Colonic mucosa (tissue), 4 donors: Measurements from ENCODE around the gene HMGCLL1. TPM values are rescaled to one million over a fixed set of nuclear protein-coding genes. Genes with fewer than 3 reads are reported as not detected.

Experiments used
- DNase-seq: peaks from one replicate; pipeline ENCODE4 v3.0.0-alpha.2; 2020
- H3K27ac ChIP-seq: fragments of 200-600 bp; one replicate; pipeline ENCODE4 v1.8.0; 2021
- H3K27me3 ChIP-seq: fragments of 200-600 bp; one replicate; pipeline ENCODE4 v1.8.0; 2021
- H3K36me3 ChIP-seq: fragments of 200-600 bp; one replicate; pipeline ENCODE4 v1.8.0; 2021
- H3K4me1 ChIP-seq: fragments of 200-600 bp; one replicate; pipeline ENCODE4 v1.8.0; 2021; ENCODE audit warnings: mild to moderate bottlenecking
- H3K4me3 ChIP-seq: fragments of 200-600 bp; one replicate; pipeline ENCODE4 v1.8.0; 2021
- H3K9ac ChIP-seq, 2 donors: one replicate each; pipeline ENCODE4 v1.7.0; 2013; ENCODE audit warnings: control low read depth in 2 of 2, low read depth in 2 of 2, low read length in 2 of 2
- H3K9me3 ChIP-seq: fragments of 200-600 bp; one replicate; pipeline ENCODE4 v1.8.0; 2021
- CTCF ChIP-seq: fragments of 200-600 bp; IDR thresholded peaks from one replicate; pipeline ENCODE4 v1.8.0; 2022; ENCODE audit warnings: antibody characterized with exemption, mild to moderate bottlenecking
- intact Hi-C: fragments of 100-400 bp; cut with DNase I; formaldehyde crosslinking; loops from one replicate; pipeline ENCODE4 v1.14.1; 2022
- total RNA-seq, 2 donors: library from RNA; stranded (reverse); fragmentation: NEBNext Ultra II Directional in 1 of 2; extraction: Animal tissue kit (Norgen Biotek cat#: 25700) in 1 of 2; gene quantifications; one replicate each; pipeline ENCODE4 v1.2.1, GENCODE V29; 2021
- donor health status: healthy.
- donor health status: DM: no; HTN: no; CAD: no.
- donor health status: DM: no; HTN: no; CAD: no.

HMGCLL1 gene
- total RNA-seq, 2 donors from 2014 or later: 0.45 to 0.52 TPM

GRCh38 chr6:55518529-55519060, 60.4 kb downstream of the HMGCLL1 start:
- no peaks in the 10 kb centered on the region for H3K36me3 ChIP-seq

GRCh38 chr6:55516736-55517135, 62.3 kb downstream of the HMGCLL1 start:
- no peak for DNase-seq
- H3K27me3 ChIP-seq: no peaks in the 10 kb centered on the region
- H3K27ac ChIP-seq: no peak overlapping the region
- no peak overlapping the region for H3K4me3 ChIP-seq
- intact Hi-C loops: no loop called here
- no peaks in the 10 kb centered on the region for H3K9me3 ChIP-seq
- H3K9ac ChIP-seq: no peak overlapping the region
- no peaks in the 10 kb centered on the region for H3K36me3 ChIP-seq
- TF ChIP-seq CTCF: no peak
- H3K4me1 ChIP-seq: no peaks in the 10 kb centered on the region

More at GRCh38 chr6:55518529-55519060, 60.4 kb downstream of the HMGCLL1 start:
- Histone ChIP-seq H3K4me1 (no peaks in the 10 kb centered on the region), H3K9me3 (no peaks in the 10 kb centered on the region), H3K9ac (no peak overlapping the region), H3K27ac (no peak overlapping the region), H3K4me3 (no peak overlapping the region), H3K27me3 (no peaks in the 10 kb centered on the region)
- intact Hi-C loops: no loop called here
- DNase-seq: no peak
- no peak for TF ChIP-seq CTCF

GRCh38 chr6:55512904-55513303, 66.1 kb downstream of the HMGCLL1 start:
- intact Hi-C loops: no loop called here
- no peak overlapping the region for H3K4me3 ChIP-seq

GRCh38 chr6:55511122-55511800, 67.7 kb downstream of the HMGCLL1 start:
- no peak for TF ChIP-seq CTCF
- intact Hi-C loops: no loop called here

More at GRCh38 chr6:55512904-55513303, 66.1 kb downstream of the HMGCLL1 start:
- no peaks in the 10 kb centered on the region for H3K36me3 ChIP-seq
- H3K4me1 ChIP-seq: no peaks in the 10 kb centered on the region
- H3K9ac ChIP-seq: no peak overlapping the region
- no peaks in the 10 kb centered on the region for H3K27me3 ChIP-seq
- H3K9me3 ChIP-seq: no peaks in the 10 kb centered on the region
- DNase-seq: no peak
- TF ChIP-seq CTCF: no peak
- no peak overlapping the region for H3K27ac ChIP-seq

GRCh38 chr6:55499591-55499990, 79.4 kb downstream of the HMGCLL1 start:
- Histone ChIP-seq H3K4me3 (no peak overlapping the region), H3K27ac (no peak overlapping the region), H3K4me1 (no peaks in the 10 kb centered on the region), H3K9ac (no peak overlapping the region), H3K27me3 (no peaks in the 10 kb centered on the region), H3K9me3 (no peaks in the 10 kb centered on the region), H3K36me3 (no peaks in the 10 kb centered on the region)
- TF ChIP-seq CTCF: no peak
- no peak for DNase-seq
- intact Hi-C loops: no loop called here

More at GRCh38 chr6:55511122-55511800, 67.7 kb downstream of the HMGCLL1 start:
- Histone ChIP-seq H3K27me3 (no peaks in the 10 kb centered on the region), H3K4me3 (no peak overlapping the region), H3K27ac (no peak overlapping the region), H3K9me3 (no peaks in the 10 kb centered on the region), H3K4me1 (no peaks in the 10 kb centered on the region), H3K36me3 (no peaks in the 10 kb centered on the region), H3K9ac (no peak overlapping the region)
- DNase-seq: no peak
